ENCODE data around the gene PAPOLB.
"Not testable (repeated sequence)": the region's sequence is repeated elsewhere in the genome, so short reads cannot be mapped to it uniquely, and the experiment has no call there.

PAPOLB gene

GRCh38 chr7:4861673-4862072, at the start of gene PAPOLB:
PAPOLB (minus strand) TSS chr7:4862030; CDS start chr7:4861810, 220 bp downstream.
- no peak for DNase-seq (ENCODE audit: low read depth)

DNA sequence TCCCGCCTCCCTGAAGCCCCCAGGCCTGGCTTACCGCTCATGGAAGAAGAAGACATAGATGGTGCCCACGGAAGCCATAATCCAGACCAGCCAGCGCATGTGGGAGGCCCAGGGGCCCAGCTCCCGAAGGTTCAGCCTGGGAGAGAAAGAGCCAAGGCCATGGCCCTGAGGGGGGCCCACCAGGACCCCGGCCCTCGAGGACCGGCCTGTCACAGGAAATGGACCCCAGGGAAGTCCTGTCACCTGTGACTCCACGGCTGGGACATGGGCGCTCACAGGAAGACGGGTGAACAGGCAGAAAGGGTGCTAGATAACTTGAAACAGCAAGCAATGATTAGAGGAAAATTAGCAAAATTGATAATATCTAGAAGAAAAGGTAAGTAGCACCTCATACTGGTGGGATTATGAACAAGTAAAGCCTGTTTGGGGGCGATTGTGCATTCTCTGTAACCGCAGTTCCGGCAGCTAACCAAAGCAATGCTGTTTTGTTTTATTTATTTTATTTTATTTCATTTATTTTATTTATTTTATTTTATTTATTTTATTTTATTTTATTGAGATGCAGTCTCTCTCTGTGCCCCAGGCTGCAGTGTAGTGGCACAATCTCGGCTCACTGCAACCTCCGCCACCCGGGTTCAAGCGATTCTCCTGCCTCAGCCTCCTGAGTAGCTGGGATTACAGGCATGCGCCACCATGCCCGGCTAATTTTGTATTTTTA, 49.4 kb upstream of the PAPOLB start:
- DNase-seq (ENCODE audit: low read depth): no peak

- no peak for DNase-seq (ENCODE audit: low read depth)
These were observed 44.9 kb upstream of the PAPOLB start for GRCh38 chr7:4906682-4907081.

DNA sequence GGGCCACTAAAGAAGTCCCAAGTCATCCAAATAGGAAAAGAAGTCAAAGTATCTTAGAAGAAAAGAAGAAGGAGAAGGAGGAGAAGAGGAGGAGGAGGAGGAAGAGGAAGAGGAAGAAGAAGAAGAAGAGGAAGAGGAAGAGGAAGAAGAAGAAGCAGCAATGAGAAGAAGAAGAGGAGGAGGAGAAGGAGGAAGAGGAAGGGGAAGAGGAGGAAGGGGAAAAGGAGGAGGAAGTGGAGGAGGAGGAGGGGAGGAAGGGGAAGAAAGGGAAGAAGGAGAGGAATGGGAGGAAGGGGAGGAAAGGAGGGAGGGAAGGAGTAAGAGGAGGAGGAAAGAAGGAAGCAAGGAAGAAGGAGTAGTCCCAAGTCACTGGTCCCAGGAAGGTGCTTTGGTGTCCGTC, 43.3 kb upstream of the PAPOLB start:
- DNase-seq (ENCODE audit: low read depth): no peak

DNA sequence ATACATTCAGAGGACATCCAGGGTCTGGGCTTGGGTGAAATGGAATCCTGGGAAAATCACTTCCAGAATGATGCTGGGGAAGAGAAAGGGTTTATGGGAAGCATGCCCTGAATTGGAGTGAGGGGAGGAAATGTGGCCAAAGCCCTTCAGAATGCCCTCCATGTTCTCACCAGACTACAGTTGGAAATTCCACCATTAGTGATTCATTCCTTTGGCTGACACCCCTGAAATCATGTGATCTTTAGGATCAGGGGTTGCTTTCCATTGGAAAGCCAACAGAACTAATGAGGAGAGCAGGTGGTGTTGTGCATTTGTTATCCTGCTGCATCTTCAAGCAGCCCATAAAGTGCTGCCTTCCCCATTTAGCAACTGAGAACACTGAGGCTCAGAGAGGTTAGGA, 42.5 kb upstream of the PAPOLB start:
- DNase-seq (ENCODE audit: low read depth): no peak

DNA sequence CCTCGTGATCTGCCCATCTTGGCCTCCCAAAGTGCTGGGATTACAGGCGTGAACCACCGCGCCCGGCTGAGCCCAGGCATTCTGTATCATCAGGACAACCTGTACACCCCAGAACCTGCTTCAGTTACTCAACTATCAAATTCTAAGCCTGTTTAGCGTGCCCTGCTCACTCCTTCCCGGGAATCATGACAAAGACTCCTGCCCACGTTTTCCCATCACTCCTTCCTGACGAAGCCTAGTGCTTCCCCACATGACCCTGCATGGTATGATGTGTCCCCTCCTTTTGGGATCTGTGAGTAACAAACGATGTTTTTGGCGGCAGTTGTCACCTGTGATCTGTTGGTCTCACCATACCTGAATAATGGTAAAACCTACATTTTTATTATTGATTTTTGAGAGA, 33.9 kb upstream of the PAPOLB start:
- no peak for DNase-seq (ENCODE audit: low read depth)

- DNase-seq (ENCODE audit: low read depth): no peak
These were observed 32.7 kb upstream of the PAPOLB start for GRCh38 chr7:4894482-4894881.

DNA sequence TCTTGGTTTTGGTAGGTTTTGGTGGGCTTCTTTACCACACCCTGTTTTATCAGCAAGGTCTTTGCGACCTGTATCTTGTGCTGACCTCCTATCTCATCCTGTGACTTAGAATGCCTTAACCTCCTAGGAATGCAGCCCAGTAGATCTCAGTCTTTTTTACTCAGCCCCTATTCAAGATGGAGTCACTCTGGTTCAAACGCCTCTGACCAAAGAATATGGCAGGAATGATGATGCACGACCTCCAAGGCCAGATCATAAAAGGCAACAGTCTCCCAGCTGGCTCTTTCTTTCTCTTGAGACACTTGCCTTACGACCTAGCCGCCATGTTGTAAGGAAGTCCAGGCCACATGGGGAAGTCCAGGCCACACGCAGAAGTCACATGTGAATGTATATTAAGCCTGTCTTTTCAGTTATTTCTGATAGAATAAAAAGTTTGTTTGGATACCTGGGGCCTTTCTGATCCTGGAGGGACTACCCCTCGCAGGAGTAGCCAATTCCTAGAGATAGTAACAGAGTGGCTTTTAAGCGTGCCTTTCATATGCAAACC, 32.2 kb upstream of the PAPOLB start:
- no peak for DNase-seq (ENCODE audit: low read depth)

GRCh38 chr7:4893188-4893587, 31.4 kb upstream of the PAPOLB start:
- DNase-seq (ENCODE audit: low read depth): not testable (repeated sequence)

DNA sequence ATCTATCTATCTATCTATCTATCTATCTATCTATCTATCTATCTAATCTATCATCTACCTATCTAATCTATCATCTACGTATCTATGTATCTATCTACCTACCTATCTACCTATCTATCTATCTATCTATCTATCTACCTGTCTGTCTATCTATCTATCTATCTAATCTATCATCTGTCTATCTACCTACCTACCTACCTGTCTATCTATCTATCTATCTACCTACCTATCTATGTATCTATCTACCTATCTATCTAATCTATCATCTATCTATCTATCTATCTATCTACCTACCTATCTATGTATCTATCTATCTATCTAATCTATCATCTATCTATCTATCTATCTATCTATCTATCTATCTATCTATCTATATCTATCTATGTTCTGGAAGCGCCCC, 29.7 kb upstream of the PAPOLB start:
- DNase-seq (ENCODE audit: low read depth): not testable (repeated sequence)

DNA sequence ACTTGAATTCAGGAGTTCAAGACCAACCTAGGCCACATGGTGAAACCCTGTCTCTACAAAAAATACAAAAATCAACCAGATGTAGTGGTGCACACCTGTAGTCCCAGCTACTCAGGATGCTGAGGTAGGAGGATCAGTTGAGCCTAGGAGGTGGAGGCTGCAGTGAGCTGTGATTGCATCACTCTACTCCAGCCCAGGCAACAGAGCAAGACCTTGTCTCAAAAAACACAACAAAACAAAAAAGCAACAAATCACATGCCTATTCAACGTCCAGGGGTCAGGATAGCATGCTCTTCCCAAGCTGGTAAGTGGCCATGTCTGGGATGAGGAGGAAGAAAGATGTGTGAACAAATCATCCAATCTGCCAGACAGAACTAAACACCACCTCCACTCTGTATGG, 27.9 kb upstream of the PAPOLB start:
- no peak for DNase-seq (ENCODE audit: low read depth)

DNA sequence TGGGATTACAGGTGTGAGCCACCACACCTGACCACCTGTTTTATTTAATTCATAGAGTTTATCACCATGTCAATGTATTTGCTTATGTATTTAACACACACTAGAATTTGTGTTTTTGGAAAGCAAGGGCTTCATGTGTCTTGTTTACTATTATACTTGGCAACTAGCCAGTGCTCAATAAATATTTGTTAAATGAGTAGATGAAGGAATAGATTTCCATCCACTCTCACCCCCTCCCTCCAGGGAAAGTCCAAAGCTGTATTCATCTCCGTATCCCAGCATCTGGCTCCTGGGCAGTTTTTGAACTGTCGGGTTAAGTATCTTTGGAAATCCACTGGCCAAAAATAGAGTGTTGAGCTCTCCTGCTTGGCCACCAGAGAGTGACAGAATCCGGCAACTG, 26.3 kb upstream of the PAPOLB start:
- no peak for DNase-seq (ENCODE audit: low read depth)

- DNase-seq (ENCODE audit: low read depth): no peak
These were observed 24.8 kb upstream of the PAPOLB start for GRCh38 chr7:4886671-4887070.

GRCh38 chr7:4885317-4885807, 23.5 kb upstream of the PAPOLB start:
- no peak for DNase-seq (ENCODE audit: low read depth)

DNA sequence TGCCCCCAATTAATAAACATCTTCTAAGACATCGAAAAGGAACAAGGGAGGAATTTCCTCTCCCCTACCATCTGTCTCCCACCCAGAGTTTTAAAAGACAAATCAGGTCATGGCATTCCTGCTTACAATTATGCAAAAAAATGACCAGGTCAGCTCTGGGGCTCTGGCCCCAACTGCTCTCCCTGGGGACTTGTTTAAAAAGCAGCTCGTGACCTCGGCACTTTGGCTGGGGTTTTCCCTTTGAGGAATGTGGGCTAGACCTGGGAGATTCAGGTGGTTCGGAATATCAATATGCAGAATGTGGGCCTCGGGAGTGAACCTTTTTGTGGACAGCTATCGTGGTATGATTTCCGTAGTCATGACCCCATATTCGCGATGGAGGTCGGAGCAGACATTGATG, 22.3 kb upstream of the PAPOLB start:
- no peak for DNase-seq (ENCODE audit: low read depth)

- DNase-seq (ENCODE audit: low read depth): peak; percentile 71
These were observed 21.7 kb upstream of the PAPOLB start, which contains the start of gene RADIL for GRCh38 chr7:4883372-4884144. RADIL (minus strand) TSS chr7:4883716; CDS start chr7:4878139, 5,577 bp downstream.

DNA sequence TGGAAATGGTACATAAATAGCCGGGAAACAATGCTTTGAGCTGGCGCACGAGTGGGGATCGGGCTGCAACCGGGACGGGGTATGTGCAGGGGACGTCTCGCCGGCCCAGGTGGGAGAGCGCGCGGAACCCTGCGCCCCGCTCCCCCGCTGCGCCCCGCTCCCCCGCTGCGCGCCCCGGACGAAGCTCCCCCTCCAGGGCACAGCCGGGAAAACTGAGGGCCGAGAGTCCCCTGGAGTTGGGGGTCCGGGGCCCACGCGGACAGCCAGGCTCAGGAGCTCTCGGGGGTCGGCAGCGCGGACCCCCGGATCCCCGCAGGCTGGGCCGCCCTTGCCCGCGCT, 21.2 kb upstream of the PAPOLB start:
- no peak for DNase-seq (ENCODE audit: low read depth)

DNA sequence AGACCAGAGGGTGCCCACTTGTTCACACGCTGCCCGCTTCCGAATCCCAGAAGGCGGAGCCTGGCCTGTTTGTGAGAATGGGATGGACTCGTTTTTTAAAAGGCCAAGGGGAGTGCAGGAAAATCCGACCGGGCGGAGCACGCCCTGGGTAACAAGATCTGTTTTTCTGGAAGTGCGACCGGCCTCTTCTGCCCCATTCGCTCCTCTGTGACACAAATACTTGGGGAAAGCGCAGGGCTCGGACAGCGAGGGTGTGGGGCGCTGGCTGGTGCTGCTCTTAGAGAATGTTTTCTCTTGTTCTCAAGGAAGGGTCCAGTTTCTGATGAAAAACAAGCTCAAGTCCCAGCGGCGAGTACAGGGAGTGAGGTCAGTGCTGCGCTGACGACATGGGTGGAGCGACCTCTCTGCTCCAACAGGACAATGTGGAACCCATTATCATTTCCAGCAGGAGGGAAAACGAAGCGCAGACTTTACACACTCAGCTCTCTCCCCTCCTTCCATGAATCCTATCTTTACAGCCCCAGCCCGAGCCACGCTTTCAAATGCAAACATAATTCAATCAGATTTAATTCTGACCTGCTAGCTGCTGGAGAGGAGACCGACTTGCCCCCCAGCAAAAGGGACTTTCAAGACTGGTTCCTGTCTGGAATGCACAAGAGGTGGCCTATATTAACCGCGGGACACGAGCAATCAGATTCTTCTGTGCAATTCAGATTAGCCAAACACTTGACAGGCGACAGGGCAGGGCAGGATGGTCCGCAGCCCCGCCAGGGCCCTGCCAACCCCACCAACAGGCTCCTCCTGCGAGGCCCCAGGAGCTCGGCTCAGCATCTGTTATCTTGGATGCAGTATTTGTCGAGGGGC, 20.6 kb upstream of the PAPOLB start:
- no peak for DNase-seq (ENCODE audit: low read depth)

DNA sequence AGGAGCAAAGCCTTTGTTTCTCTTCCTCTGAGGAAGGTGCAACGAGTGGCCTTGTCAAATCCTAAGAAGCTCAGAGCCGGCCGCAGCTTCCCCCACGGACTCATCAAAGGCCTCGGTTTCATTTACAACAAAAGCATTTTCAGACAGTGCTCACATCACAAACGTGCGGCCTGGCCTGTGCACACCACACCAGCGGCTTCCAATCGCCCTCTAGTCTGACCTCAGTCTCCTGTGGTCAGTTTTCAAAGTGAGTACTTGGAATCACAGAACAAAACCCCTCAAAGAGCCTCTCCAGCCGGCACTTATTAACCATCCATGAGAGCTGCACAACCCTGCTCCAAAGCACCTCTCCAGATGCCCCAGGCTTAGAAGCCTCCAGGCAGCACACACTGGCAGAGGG, 18.4 kb upstream of the PAPOLB start:
- no peak for DNase-seq (ENCODE audit: low read depth)

GRCh38 chr7:4879396-4880081, 17.7 kb upstream of the PAPOLB start:
- DNase-seq (ENCODE audit: low read depth): no peak
